Measurements from ENCODE around the gene PLCH2.
"Not testable (repeated sequence)": the region's sequence is repeated elsewhere in the genome, so short reads cannot be mapped to it uniquely, and the experiment has no call there.

Gene PLCH2, protein sequence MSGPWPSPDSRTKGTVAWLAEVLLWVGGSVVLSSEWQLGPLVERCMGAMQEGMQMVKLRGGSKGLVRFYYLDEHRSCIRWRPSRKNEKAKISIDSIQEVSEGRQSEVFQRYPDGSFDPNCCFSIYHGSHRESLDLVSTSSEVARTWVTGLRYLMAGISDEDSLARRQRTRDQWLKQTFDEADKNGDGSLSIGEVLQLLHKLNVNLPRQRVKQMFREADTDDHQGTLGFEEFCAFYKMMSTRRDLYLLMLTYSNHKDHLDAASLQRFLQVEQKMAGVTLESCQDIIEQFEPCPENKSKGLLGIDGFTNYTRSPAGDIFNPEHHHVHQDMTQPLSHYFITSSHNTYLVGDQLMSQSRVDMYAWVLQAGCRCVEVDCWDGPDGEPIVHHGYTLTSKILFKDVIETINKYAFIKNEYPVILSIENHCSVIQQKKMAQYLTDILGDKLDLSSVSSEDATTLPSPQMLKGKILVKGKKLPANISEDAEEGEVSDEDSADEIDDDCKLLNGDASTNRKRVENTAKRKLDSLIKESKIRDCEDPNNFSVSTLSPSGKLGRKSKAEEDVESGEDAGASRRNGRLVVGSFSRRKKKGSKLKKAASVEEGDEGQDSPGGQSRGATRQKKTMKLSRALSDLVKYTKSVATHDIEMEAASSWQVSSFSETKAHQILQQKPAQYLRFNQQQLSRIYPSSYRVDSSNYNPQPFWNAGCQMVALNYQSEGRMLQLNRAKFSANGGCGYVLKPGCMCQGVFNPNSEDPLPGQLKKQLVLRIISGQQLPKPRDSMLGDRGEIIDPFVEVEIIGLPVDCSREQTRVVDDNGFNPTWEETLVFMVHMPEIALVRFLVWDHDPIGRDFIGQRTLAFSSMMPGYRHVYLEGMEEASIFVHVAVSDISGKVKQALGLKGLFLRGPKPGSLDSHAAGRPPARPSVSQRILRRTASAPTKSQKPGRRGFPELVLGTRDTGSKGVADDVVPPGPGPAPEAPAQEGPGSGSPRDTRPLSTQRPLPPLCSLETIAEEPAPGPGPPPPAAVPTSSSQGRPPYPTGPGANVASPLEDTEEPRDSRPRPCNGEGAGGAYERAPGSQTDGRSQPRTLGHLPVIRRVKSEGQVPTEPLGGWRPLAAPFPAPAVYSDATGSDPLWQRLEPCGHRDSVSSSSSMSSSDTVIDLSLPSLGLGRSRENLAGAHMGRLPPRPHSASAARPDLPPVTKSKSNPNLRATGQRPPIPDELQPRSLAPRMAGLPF (N-terminal part only)

DNA sequence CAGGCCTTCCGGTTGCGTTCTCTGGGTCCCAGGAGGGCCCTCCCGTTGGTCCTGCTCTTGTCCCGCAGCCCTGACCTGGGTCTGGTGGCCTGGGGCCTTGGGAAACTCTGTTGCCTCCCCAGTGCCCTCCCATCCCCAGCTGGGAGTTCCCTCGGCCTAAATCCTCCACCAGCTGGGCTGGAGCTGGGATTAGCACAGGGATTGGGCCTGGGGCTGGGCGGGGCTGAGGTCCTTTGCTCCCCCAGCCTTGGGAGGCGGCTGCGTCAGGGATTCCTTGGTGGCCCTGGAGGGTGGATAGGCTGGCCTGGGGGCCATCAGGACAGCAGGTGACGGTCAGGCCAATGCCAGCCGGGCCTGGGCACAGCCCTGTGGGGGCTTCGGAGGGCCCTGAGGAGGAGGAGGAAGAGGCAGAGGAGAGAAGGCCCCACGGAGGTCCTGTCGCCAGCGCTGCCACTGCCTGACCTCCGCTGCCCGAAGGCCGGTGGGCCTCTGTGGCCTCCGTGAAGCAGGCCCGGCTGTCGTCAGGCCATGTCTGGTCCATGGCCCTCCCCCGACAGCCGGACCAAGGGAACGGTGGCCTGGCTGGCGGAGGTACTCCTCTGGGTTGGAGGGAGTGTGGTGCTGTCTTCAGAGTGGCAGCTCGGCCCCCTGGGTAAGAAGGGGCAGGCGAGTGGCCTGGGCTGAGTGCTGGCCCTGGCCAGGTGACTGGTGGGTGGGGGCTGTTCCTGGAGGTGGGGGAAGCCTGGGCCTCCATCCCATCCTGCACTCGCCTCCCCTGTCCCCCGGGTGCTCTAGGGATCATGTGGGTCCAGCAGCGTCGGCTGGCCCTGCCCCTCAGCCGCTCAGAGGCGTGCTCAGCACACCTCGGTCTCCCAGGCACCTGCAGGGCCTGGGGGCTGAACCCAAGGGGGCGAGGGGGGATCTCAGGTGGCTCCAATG is at the start of gene PLCH2:
PLCH2 (plus strand) TSS at position 229 of the 939 bp plus-strand sequence; CDS start at position 529, 300 bp downstream.
- DNase-seq: no peak

DNA sequence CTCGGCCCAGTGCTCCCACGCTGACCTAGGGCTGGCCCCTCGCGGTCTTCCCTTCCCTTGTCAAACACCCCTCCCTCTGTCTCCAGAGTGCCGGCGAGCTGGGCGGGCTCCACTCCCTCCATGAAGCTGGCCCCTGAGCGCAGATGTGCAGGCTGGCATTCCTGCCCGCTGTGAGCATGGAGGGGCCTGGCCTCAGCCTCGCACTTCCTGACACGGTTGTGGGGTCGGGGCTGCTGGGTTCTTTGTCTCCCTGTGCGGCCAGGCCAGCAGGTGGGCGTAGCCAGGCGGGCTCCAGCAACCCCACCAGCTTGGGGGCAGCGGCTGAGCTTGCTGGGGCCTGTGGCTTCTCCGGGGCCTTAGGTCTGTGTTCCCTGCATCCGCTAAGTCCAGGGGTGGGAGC is 49.5 kb upstream of the PLCH2 start:
- no peak for DNase-seq

DNA sequence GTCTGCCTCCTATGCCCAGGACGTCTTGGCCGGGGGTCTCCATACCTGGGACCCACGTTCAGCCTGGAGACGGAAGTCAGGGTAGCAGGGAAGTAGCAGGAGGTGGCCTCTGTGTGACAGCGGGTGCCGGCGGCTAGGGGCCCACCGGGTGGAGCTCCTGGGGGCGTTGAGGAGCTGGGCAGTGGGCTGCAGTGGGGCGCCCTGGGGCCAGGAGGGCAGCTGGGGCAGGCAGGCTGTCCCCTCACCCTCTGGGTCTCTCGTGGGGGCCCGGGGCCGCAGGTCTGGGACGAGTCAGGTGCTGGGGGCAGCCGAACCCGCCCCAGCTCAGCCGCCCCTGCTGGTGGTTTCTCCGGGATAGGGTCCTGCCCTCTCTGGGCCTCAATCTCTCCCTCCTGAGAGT is 49.0 kb upstream of the PLCH2 start:
- no peak for DNase-seq

DNA sequence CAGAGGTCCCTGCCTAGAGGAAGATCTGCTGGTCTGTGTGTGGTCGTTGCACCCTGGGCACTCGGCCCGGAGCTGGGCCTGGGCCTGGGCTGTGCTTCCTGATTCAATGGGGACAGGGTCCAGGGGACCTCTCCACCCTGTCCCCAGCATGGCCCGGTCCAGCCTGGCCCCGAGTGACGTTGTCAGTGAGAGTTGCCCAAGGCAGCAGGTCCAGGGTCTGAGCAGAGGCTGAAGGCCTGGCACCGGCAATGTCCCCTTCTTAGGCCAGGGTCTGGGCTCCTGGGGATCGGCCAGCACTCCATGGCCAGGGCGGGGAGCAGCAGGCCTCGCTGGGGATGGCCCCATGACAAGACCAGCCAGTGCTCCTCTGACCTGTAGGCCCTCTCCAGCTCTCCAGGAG is 48.1 kb upstream of the PLCH2 start:
- DNase-seq: no peak

DNA sequence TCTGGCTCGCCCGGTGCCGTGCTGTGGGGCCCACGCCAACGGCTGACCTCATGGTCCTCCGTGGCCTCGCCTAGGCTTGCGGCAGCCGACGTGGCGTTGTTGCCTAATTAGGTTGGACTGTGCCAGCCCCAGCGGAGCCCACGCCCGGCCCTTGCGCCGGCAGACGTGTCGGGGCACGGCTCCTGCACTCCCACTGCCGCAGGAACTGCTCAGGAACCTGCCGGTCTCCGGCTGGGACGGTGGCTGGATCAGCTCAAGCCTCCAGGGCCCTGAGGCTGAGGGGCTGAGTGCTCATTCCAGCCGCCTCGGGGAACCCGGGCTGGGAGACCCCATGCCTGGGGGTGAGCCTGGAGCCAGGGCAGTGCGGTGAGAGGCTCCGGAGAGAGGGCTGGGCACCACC is 47.6 kb upstream of the PLCH2 start:
- DNase-seq: no peak

DNA sequence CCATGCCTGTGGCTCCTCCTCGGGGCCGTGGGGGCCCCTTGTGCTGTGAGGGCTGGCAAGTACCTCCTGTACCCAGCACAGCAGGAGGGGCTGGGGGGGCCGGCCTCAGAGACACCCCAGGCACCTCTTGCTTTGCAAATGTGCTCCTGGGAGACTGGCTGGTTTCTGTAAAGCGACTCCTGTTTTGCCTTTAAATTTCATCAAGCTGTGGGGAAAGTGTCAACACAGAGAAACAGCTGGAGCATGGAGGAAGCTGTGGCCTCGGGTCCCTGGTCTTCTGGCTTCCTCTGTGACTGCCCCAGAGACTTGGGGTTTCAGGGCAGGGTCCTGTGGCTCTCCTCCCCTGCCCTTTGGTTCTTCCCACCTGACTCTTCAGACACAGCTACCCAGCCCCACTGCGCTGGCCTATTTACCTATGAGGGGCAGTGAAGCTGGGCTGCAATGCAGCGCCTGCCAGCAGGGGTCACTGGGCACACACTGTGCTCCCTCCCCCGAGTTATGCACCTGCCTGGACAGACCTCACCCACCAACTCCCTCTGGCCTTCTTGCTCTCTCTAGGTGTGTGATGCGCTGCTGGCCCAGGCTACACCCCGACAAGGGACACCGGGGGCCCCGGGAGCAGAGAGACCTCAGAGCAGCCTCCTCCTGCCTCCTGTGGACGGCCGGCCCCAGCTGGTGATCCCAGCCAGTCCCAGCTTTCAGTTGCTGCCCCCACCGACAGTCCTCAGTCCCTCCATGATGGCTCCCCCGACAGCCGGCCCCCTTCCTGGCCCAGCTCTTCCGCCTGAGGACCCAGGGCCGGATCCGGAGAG is 46.1 kb upstream of the PLCH2 start:
- DNase-seq: peak; percentile 50

DNA sequence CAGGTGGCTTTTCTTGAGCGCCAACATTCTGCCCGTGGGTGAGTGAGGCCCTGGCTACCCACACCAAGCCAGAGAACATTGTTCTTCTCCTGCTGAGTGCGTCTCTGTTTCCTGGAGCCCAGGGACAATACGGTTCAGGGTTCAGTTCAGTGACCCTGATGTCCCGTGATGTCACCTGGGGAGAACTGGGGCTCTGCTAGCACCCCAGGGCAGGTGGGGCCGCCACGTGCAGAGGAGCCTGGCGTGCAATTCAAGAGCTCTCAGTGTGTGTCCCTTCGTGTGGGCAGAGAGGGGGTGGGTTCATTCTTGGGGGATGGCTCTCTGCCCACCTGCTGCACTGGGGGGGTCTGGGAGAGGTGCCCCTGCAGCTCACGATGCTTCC is 45.5 kb upstream of the PLCH2 start:
- no peak for DNase-seq

DNA sequence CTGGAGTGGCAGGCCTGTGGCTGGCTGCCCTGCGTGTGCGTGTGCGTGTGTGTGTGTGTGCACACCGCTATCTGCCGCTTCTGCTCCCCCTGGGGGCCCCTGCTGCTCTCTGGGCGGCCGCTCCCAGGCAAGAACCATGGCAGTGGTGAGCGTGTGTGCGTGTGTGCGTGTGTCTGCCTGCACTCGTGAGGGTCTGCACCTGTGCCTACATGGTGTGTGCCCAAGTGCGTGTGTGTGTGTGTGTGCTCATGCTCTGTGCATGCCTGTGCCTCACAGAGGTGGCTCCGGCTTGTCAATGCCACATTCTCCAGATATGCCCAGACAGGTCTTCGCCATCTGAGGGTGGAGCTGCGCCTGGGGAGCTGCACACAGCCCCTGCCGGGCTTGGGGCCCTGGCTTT is 45.0 kb upstream of the PLCH2 start:
- no peak for DNase-seq

DNA sequence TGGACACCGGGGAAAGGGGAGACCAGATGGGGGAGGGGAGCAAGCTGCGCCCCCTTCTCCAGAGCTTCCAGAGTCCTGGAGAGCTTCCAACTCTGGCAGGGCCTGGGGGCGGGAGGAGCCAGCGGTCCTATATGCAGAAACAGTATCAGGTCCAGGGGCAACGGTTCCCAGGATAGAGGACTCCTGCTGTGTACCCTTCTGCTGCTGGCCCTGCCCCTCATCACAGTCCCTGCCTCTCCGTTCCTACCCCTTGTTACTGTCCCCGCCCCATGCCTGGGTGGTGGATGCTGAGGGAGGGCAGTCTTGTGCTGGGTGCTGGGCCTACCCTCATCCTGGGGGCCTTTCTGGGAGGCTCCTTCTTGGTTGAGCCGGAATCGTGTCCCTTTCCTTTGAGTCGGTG is 44.6 kb upstream of the PLCH2 start:
- no peak for DNase-seq

DNA sequence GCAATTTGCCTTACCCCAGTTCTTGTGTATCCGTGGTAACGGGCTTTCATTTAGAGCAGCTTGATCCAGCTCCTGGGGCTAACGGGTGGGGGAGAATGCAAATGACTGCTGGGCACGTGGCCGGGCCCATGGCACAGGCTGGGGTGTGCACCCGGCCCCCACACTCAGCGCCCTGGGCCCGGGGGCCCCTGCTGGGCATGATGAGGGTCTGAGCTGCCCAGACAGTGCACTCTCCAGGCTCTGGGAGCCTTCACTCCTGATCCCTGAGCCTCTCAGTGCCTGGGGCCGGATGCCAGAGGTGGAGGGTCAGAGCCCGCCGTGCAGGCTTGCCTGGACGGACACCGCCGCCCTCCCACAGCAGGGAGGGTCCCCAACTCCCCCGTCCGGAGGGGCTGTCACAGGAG is 43.6 kb upstream of the PLCH2 start:
- DNase-seq: no peak

DNA sequence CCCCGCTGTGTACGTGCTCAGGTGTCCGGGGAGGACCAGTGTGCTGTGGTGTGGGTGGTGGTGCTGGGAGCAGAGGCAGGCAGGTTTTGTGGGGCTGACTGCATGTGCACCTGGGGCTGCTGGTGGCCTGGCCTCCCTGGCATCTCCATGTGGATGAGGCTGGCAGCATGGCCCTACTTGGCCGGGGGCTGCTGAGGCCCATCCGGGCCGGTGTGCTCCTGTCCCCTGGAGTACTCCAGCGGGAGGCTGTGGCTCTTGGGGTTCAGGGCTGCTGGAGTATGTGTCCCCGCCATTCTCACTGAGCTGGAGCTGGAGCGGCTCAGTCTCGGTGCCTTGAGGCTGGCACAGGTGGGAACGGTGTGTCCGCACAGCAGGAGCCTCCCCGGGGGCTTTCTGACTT is 42.9 kb upstream of the PLCH2 start:
- no peak for DNase-seq

DNA sequence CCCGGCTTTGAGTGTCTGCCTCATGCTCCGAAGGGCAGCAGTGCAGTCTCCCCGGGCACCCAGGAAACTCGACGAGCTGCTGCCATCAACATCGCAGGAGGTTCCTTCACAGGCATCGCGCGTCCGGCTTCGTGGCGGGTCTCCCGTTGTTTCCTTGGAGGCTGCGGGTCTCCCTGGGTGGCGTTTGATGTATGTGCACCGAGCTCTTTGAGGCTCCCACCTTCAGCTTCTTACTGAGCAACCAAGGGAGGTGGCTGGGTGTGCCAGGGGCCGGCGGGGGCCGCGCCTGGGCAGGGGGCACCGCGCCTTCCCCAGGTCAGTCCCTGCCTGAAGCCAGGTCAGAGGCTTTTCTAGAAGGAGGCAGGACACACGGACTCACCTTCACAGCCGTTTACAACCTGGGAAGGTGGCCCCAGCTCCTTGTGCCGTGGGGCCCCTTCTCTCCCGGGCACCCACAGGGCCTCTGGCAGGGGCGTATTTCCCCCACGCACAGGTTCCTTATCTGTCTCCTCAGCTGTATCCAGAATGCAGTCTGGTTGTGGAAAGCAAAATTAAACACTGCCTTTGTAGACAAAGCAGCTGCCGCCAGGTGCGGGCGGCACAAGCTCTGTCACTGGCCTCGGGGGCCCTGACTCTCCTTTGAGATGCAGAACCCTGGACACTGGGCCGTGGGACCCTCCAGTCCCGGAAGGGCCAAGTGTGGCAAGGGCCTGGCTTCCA is 42.0 kb upstream of the PLCH2 start:
- DNase-seq: no peak

DNA sequence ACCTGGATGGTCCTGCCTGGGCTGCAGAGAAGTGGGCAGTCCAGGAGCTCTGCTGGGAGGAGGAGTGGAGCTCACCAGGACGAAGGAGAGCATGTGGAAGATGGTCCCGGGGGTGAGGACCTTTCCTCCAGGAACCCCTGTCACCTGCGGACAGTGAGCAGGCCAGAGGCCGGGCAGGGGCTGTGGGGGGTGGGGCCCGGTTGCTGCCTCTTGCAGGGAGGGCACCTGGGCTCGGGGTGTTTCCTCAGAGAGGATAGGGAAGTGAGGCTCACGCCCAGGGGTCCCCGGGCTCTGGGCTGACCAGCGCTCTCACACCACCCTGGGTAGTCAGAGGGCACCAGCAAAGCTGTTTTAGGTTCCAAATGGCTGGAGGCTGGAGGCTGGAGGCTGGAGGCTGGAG is 41.0 kb upstream of the PLCH2 start:
- DNase-seq: no peak

DNA sequence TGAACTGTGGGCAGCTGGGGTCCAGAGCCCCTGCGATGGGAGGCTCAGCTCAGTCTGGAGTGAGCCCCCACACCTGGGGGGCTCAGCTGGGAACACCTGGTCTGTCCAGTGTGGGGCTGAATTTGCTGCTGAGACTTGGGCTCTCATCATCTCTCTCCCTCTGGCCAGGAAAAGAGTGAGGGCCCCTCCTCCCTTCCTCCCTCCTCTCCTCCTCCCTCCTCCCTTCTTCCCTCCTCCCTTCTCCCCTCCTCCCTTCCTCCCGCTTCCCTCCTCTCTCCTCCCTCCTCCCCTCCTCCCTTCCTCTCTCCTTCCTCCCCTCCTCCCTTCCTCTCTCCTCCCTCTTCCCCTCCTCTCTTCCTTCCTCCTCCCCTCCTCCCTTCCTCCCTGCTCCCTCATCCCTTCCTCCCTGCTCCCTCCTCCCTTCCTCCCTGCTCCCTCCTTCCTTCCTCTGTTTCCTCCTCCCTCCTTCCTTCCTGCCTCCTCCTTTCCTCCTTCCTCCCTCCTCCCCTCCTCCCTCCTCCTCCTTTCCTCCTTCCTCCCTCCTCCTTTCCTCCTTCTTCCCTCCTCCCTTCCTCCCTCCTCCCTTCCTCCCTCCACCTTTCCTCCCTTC is 40.2 kb upstream of the PLCH2 start:
- DNase-seq: no peak

DNA sequence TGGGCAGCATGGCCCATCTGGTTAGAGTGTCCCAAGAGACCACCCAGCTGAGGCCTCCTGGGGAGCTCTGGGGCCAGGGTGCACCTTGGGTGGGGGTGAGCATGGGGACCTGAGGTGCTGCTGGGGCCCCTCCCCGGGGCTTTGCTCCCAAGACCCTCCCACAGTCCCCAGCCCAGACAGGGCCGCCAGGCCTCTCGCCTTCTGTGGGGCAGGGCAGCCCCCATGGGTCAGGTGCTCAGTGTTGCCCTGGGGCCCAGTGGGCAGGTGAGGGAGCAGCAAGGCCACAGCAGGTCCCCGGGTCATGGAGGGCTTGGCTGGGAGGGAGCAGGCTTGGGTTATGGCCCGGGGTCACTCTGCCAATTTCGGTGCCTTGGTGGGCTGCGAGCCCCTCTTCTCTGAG is 39.2 kb upstream of the PLCH2 start:
- DNase-seq: no peak

DNA sequence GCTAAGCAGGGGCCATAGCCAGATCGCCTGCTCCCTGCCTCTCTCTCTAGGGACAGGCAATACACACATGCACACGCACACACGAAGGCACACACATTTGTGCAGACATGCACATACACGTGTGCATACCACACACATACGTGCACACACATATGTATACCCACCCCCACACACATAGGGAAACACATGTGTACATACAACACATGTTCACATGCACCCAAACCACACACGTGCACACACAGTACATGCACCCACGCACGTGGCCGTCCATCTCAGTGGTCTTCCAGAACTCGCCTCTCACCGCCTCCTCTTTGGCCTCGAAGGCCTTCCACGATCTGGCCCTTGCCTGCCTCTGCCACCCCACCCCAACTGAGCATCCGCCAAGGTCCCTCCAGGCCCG is 38.5 kb upstream of the PLCH2 start:
- DNase-seq: no peak

DNA sequence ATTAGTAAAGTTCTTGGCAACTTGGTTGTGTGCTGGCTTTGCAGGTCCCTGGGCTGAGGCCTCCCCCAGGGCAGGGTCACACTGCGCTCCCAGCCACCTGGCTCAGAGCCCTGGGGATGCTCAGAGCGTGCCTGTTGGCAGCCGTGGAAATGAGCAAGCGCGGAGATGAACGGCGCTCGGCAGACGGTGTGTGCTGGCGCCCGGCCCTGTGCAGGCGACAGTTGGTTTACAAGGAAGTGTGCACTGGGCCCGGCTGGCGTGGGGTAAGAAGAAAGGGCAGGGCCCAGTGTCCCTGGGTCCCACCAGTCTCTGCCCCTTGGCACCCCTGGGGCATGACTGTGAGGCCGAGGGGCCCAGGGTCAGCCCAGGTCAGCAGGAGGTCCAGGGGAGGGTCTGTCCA is 38.1 kb upstream of the PLCH2 start:
- DNase-seq: no peak

DNA sequence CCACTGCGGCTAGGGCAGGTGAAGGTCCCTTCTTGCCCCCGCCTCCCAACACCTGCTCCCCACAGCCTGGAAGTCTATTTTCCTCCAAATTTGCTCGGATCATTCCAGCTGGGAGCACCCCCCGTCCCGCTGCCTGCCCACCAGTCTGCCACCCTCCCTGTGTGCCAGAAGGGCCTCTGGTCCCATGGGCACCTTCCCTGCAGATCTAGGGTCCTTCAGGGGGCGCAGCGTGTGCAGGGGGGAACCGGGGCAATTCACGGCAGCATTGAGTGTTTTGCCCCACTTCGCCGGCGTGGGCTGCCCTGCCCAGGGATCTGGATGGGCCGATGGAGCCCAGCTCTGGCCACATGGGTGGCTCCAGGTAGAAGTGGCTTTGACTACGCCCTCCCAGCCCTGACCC is 37.4 kb upstream of the PLCH2 start:
- no peak for DNase-seq

DNA sequence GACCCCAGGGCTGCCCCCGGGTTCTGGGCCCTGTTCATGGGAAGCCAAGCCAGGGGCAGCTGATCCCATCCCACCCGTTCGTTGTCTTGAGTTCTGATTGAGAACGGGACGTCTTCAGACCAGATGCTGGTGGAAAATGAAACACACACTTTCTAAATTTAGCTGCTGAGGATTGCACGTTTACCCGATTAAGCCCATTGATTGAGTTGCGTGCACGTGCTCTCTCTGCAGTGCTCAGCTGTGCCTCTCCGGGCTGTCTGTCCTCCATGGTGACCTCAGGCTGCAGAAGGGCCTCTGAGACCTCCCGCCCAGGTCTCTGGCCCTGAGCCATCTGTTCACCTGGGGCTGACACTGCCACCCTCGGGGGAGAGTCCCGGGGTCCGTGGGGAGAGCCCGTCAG is 36.7 kb upstream of the PLCH2 start:
- DNase-seq: no peak

DNA sequence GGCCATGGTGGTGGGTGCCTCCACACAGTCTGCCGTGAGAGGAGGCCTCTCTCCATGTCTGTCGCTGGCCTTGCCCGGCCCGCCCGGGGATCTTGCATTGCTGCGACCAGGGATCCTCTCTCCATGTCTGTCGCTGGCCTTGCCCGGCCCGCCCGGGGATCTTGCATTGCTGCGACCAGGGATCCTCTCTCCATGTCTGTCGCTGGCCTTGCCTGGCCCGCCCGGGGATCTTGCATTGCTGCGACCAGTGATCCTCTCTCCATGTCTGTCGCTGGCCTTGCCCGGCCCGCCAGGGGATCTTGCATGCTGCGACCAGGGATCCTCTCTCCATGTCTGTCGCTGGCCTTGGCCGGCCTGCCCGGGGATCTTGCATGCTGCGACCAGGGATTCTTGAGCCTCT is 35.7 kb upstream of the PLCH2 start:
- DNase-seq: not testable (repeated sequence)

Measured in stimulated activated CD4-positive, alpha-beta T cell treated with anti-CD3 and anti-CD28 coated beads, Interleukin-15, amount 100 ng/mL, for 24 hours (primary cell).